CD4-positive, CD25-positive, alpha-beta regulatory T cell (primary cell): ENCODE measurements around the gene RGS7. TPM values are rescaled to one million over a fixed set of nuclear protein-coding genes. Genes with fewer than 3 reads are reported as not detected.
"Not testable (repeated sequence)": the region's sequence is repeated elsewhere in the genome, so short reads cannot be mapped to it uniquely, and the experiment has no call there.

Source experiments
- ATAC-seq, 2 donors: fragments of 150-1000 bp; cut with Tn5 transposase; one replicate each; pipeline ENCODE4 v1.10.0; 2021; ENCODE audit warnings: low read depth in 2 of 2, moderate number of reproducible peaks in 2 of 2, moderate library complexity in 1 of 2
- DNase-seq, 3 donors: peaks; one replicate each; pipeline versions ENCODE4 v3.0.0 to v3.0.0-alpha.2; 2012 to 2022; ENCODE audit warnings: mixed read lengths in 1 of 3
- H3K27ac ChIP-seq: one replicate; pipeline ENCODE4 v1.7.0; 2013; ENCODE audit warnings: mild to moderate bottlenecking, low read length; ENCODE audit not compliant: insufficient read depth, poor library complexity, severe bottlenecking
- H3K27me3 ChIP-seq: one replicate; pipeline ENCODE4 v1.7.0; 2013; ENCODE audit warnings: low read length; ENCODE audit not compliant: control insufficient read depth, insufficient read depth
- H3K36me3 ChIP-seq: one replicate; pipeline ENCODE4 v1.7.0; 2013; ENCODE audit warnings: mild to moderate bottlenecking, low read length, moderate library complexity; ENCODE audit not compliant: control insufficient read depth, insufficient read depth
- H3K4me1 ChIP-seq: 2 replicates; pipeline ENCODE4 v1.7.0; 2013; ENCODE audit warnings: mild to moderate bottlenecking, low read length; ENCODE audit not compliant: insufficient read depth, control insufficient read depth, poor library complexity, severe bottlenecking
- H3K4me3 ChIP-seq: one replicate; pipeline ENCODE4 v1.7.0; 2013; ENCODE audit warnings: low read depth, mild to moderate bottlenecking, low read length, moderate library complexity
- H3K9me3 ChIP-seq, 2 experiments: 1 replicate in 1 of 2; 2 replicates in 1 of 2; pipeline ENCODE4 v1.7.0; 2013; ENCODE audit warnings: low read length in 2 of 2, mild to moderate bottlenecking in 1 of 2, moderate library complexity in 1 of 2; ENCODE audit not compliant: control insufficient read depth in 2 of 2
- H3K27ac Mint-ChIP-seq, 3 donors: one replicate each; pipeline ENCODE4 v1.8.0; 2020 to 2022; ENCODE audit warnings: mild to moderate bottlenecking in 3 of 3, mixed read lengths in 3 of 3, moderate library complexity in 2 of 3
- H3K27me3 Mint-ChIP-seq: one replicate; pipeline ENCODE4 v1.8.0; 2022; ENCODE audit warnings: mild to moderate bottlenecking, mixed read lengths
- H3K36me3 Mint-ChIP-seq: one replicate; pipeline ENCODE4 v1.8.0; 2020; ENCODE audit warnings: mixed read lengths
- H3K4me1 Mint-ChIP-seq, 4 donors: one replicate each; pipeline ENCODE4 v1.8.0; 2020 to 2022; ENCODE audit warnings: mixed read lengths in 4 of 4, mild to moderate bottlenecking in 1 of 4
- H3K4me3 Mint-ChIP-seq, 4 donors: one replicate each; pipeline ENCODE4 v1.8.0; 2020 to 2022; ENCODE audit warnings: mild to moderate bottlenecking in 4 of 4, mixed read lengths in 4 of 4, moderate library complexity in 3 of 4
- H3K9me3 Mint-ChIP-seq, 7 donors: one replicate each; pipeline ENCODE4 v1.8.0; 2020 to 2022; ENCODE audit warnings: mixed read lengths in 7 of 7, mild to moderate bottlenecking in 3 of 7, moderate library complexity in 2 of 7
- polyA plus RNA-seq, 4 donors: library from polyadenylated mRNA; unstranded; fragments of 300-500 nt; fragmentation: Illumina TruSeq; gene quantifications; one replicate each; pipeline ENCODE4 v1.2.3, GENCODE V29; 2021
- total RNA-seq: library from RNA; stranded (reverse); gene quantifications from one replicate; pipeline ENCODE4 v1.2.3, GENCODE V29; 2022

The RGS7 gene
- total and polyA plus RNA-seq, 5 donors from 2014 or later: not detected

DNA sequence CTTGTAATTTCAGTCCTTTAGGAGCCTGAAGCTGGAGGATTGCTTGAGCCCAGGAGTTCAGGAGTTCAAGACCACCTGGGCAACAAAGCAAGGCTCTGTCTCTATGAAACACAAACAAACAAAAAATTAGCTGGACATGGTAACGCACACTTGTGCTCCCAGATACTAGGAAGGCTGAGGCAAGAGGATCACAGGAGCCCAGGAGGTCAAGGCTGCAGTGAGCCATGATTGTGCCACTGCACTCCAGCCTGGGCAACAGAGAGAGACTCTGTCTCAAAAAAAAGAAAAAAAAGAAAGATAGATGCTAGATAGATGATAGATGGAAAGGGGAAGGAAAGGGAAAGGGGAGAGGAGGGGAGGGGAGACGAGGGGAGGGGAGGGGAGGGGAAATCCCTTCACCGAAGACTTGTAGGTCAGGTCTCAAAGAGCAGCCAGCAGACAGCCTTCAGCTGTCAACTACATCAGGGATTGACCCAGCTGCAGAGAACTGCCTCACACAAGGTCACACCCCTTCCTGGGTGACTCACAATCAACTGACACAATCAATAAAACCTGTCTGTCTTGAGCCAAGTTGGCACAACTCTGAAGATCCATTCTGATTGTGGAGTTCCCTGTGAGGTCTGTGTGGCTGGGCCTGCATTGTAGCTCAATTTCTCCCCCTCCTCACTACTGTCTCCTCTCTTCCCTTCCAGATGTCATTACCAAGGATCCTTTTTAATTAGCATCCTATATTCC, 200.6 kb downstream of the RGS7 start:
- Histone ChIP-seq H3K9me3 (peaks cover 0 to 3% of the 10 kb centered on the region in 2 experiments), H3K4me1 (no peaks in the 10 kb centered on the region), H3K27ac (no peak overlapping the region), H3K36me3 (no peaks in the 10 kb centered on the region), H3K27me3 (no peaks in the 10 kb centered on the region), H3K4me3 (no peak overlapping the region)
- Mint-ChIP-seq H3K4me3 (no peak overlapping the region), H3K9me3 (peaks cover 0 to 25% (median 8%) of the 10 kb centered on the region in 7 donors), H3K36me3 (no peaks in the 10 kb centered on the region), H3K4me1 (no peaks in the 10 kb centered on the region), H3K27ac (no peak overlapping the region), H3K27me3 (no peaks in the 10 kb centered on the region)
- ATAC-seq: no peak
- no peak for DNase-seq

DNA sequence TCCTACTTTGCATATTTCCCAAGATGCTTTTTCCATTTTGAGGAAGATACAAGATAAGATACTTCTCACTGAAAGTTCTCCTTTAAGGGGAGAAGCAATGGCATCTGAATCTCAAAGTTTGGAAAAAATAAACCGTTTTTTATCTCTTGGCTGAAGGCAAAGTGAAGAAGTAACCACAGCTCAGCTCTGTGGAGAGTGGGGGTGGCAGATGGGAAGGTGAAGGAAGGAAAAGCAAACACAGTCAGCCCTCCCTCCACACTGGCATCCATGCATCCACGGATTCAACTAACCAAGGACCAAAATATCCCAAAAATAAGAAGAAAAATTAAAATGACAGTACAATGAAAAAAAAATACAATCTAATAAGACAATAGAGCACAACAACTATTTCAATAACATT, 211.1 kb downstream of the RGS7 start:
- Histone ChIP-seq H3K4me3 (no peak overlapping the region), H3K27ac (no peak overlapping the region), H3K9me3 (peaks cover 0 to 8% of the 10 kb centered on the region in 2 experiments), H3K27me3 (no peaks in the 10 kb centered on the region), H3K4me1 (no peaks in the 10 kb centered on the region), H3K36me3 (no peaks in the 10 kb centered on the region)
- Mint-ChIP-seq H3K36me3 (no peaks in the 10 kb centered on the region), H3K4me1 (no peaks in the 10 kb centered on the region), H3K27ac (no peak overlapping the region), H3K4me3 (no peak overlapping the region), H3K27me3 (no peaks in the 10 kb centered on the region), H3K9me3 (peaks cover 3 to 9% (median 5%) of the 10 kb centered on the region in 7 donors)
- no peak for DNase-seq
- no peak for ATAC-seq

DNA sequence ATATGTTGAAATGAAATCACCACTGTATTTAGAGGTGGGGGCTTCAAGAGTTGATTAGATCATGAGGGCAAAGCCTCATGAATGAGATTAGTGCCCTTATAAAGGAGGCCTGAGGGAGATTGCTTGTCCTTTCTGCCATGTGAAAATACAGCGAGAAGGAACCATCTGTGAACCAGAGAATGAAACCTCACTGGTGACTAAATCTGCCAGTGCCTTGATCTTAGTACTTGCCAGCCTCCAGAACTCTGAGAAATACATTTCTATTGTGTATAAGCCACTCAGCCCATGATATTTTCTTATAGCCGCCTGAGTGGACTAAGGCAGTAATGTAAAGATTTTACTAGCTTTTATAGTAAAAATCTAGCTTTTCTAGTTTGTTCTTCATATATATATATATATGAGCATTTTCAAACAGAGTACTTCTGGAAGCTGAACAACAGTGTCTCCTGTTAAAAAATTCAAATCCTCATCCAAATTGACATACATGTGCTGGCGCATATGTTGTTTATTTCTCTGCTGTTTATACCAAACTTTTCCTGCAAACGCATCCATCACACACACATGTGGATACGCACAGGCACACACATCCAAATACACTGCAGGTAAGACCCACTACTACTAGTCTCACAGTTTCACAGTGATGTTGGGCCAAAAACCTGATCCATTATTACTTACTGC, 213.1 kb downstream of the RGS7 start:
- no peaks in the 10 kb centered on the region for H3K27me3 ChIP-seq
- peaks cover 0 to 13% of the 10 kb centered on the region in 2 experiments for H3K9me3 ChIP-seq
- no peak overlapping the region for H3K27ac ChIP-seq
- no peaks in the 10 kb centered on the region for H3K4me1 ChIP-seq
- Mint-ChIP-seq H3K9me3 (peaks cover 3 to 10% (median 6%) of the 10 kb centered on the region in 7 donors), H3K4me1 (no peaks in the 10 kb centered on the region), H3K27me3 (no peaks in the 10 kb centered on the region), H3K36me3 (no peaks in the 10 kb centered on the region), H3K27ac (no peak overlapping the region), H3K4me3 (no peak overlapping the region)
- ATAC-seq (no peak), DNase-seq (no peak)
- H3K36me3 ChIP-seq: no peaks in the 10 kb centered on the region
- H3K4me3 ChIP-seq: no peak overlapping the region

GRCh38 chr1:241142493-241142892, 214.5 kb downstream of the RGS7 start:
- no peak overlapping the region for H3K27ac Mint-ChIP-seq
- Histone ChIP-seq H3K9me3 (peaks cover 0 to 13% of the 10 kb centered on the region in 2 experiments), H3K4me3 (no peak overlapping the region), H3K27me3 (no peaks in the 10 kb centered on the region), H3K4me1 (no peaks in the 10 kb centered on the region), H3K36me3 (no peaks in the 10 kb centered on the region), H3K27ac (no peak overlapping the region)
- ATAC-seq (no peak), DNase-seq (no peak)
- no peaks in the 10 kb centered on the region for H3K27me3 Mint-ChIP-seq
- no peak overlapping the region for H3K4me3 Mint-ChIP-seq
- peaks cover 3 to 16% (median 6%) of the 10 kb centered on the region in 7 donors for H3K9me3 Mint-ChIP-seq
- H3K4me1 Mint-ChIP-seq: no peaks in the 10 kb centered on the region
- H3K36me3 Mint-ChIP-seq: no peaks in the 10 kb centered on the region

DNA sequence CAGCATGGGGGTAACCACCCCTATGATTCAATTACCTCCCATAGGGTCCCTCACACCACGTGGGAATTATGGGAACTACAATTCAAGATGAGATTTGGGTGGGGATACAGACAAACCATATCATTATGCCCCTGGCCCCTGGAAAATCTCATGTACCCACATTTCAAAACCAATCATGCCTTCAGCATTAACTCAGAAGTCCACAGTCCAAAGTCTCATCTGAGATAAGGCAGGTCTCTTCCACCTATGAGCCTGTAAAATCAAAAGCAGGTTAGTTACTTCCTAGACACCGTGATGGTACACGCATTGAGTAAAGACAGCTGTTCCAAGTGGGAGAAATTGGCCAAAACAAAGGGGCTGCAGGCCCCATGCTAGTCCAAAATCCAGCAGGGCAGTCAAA, 215.4 kb downstream of the RGS7 start:
- DNase-seq, H3K36me3 ChIP-seq, H3K27ac Mint-ChIP-seq, H3K4me3 ChIP-seq, H3K27me3 ChIP-seq, ATAC-seq, H3K4me1 Mint-ChIP-seq, H3K4me1 ChIP-seq, H3K36me3 Mint-ChIP-seq, H3K4me3 Mint-ChIP-seq, H3K27me3 Mint-ChIP-seq, H3K27ac ChIP-seq: not testable (repeated sequence)
- H3K9me3 ChIP-seq: peaks cover 0 to 13% of the 10 kb centered on the region in 2 experiments
- peaks cover 3 to 16% (median 6%) of the 10 kb centered on the region in 7 donors for H3K9me3 Mint-ChIP-seq

DNA sequence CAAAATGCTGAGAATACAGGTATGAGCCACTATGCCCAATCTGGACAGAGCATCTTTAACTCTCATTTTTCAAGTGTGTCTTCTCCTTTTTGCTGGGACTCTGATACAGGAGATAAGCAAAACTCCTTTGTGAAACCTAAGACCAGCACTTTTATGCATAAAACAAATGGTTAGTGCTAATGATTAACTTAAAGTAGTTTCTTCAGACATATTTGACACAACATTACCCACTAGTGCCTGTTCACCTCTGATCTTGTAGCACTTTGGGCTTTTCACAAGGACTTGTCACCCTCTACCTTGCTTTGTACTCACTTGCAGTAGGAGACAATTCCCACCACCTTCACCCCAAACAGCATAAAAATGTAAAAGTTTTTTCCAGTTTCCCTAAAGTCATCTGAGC, 216.3 kb downstream of the RGS7 start:
- Histone ChIP-seq H3K27me3 (no peaks in the 10 kb centered on the region), H3K27ac (no peak overlapping the region), H3K36me3 (no peaks in the 10 kb centered on the region), H3K9me3 (peaks cover 0 to 15% of the 10 kb centered on the region in 2 experiments), H3K4me3 (no peak overlapping the region), H3K4me1 (no peaks in the 10 kb centered on the region)
- Mint-ChIP-seq H3K4me1 (no peaks in the 10 kb centered on the region), H3K4me3 (no peak overlapping the region), H3K27me3 (no peaks in the 10 kb centered on the region), H3K27ac (no peak overlapping the region), H3K9me3 (peaks cover under 1 to 16% (median 6%) of the 10 kb centered on the region in 7 donors), H3K36me3 (no peaks in the 10 kb centered on the region)
- ATAC-seq: no peak
- DNase-seq: no peak

GRCh38 chr1:241139047-241139446, 218.0 kb downstream of the RGS7 start:
- no peak overlapping the region for H3K4me3 ChIP-seq
- Mint-ChIP-seq H3K4me3 (no peak overlapping the region), H3K36me3 (peaks cover 3% of the 10 kb centered on the region), H3K4me1 (no peaks in the 10 kb centered on the region), H3K27ac (no peak overlapping the region), H3K27me3 (no peaks in the 10 kb centered on the region), H3K9me3 (peaks cover 0 to 19% (median 10%) of the 10 kb centered on the region in 7 donors)
- H3K27me3 ChIP-seq: no peaks in the 10 kb centered on the region
- no peaks in the 10 kb centered on the region for H3K36me3 ChIP-seq
- DNase-seq: no peak
- no peaks in the 10 kb centered on the region for H3K4me1 ChIP-seq
- ATAC-seq: no peak
- no peak overlapping the region for H3K27ac ChIP-seq
- H3K9me3 ChIP-seq: peaks cover 0 to 23% of the 10 kb centered on the region in 2 experiments
